RWPE1 (cell line): ENCODE measurements around the gene ADAMTS7.
"Not testable (repeated sequence)": the region's sequence is repeated elsewhere in the genome, so short reads cannot be mapped to it uniquely, and the experiment has no call there.

ENCODE experiments used
- CTCF ChIA-PET: fragments of 350-600 bp; sonication (Branson Sonifier 250); formaldehyde crosslinking; extraction: SDS; loops from one replicate; lab custom pipeline; 2021; lab: Yijun Ruan, JAX
- POLR2A ChIA-PET: fragments of 400-600 bp; formaldehyde crosslinking; extraction: SDS; loops from one replicate; lab custom pipeline; 2020; ENCODE audit warnings: antibody characterized with exemption; ENCODE audit not compliant: low non-redundant PET; lab: Yijun Ruan, JAX
- DNase-seq: peaks from one replicate; pipeline ENCODE4 v3.0.0; 2012; ENCODE audit warnings: low spot score
- H3K27ac ChIP-seq: fragments of 450-650 bp; 2 replicates; pipeline ENCODE4 v1.5.1; 2017
- TF ChIP-seq, protein P1 (sequence below): fragments of 450-650 bp; conservative IDR thresholded peaks from 2 replicates; pipeline ENCODE4 v1.5.1; 2017; ENCODE audit warnings: low read depth, mild to moderate bottlenecking

Gene ADAMTS7

DNA sequence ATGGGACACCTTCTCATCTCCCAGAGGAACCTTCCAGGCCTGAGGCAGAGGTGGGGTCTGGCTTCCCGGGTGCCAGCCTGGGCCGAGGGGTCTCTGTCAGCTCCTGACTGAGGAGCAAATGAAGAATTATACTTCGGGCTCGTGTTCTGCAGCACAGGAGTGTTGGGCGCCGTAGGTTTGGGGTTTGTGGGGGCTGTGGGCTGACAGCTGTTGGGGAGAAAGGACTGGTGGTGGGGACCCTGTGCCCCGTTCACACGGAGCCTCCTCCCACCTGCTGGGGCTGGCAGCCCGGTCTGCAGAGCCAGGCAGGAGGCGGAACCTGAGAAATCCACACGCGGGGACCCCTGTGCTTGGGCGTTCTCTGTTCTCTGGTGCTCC, 59.7 kb downstream of the ADAMTS7 start:
- TF ChIP-seq, protein P1, sequence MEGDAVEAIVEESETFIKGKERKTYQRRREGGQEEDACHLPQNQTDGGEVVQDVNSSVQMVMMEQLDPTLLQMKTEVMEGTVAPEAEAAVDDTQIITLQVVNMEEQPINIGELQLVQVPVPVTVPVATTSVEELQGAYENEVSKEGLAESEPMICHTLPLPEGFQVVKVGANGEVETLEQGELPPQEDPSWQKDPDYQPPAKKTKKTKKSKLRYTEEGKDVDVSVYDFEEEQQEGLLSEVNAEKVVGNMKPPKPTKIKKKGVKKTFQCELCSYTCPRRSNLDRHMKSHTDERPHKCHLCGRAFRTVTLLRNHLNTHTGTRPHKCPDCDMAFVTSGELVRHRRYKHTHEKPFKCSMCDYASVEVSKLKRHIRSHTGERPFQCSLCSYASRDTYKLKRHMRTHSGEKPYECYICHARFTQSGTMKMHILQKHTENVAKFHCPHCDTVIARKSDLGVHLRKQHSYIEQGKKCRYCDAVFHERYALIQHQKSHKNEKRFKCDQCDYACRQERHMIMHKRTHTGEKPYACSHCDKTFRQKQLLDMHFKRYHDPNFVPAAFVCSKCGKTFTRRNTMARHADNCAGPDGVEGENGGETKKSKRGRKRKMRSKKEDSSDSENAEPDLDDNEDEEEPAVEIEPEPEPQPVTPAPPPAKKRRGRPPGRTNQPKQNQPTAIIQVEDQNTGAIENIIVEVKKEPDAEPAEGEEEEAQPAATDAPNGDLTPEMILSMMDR: no peak
- DNase-seq: no peak
- ChIA-PET CTCF (interaction anchor here (0.6 to 2.0 kb wide), 13 partner anchors 14 to 451 kb away, joined by 3 to 9 read pairs (median 4); no protein-coding TSS in a partner anchor), POLR2A (no interaction called here)
- no peak overlapping the region for H3K27ac ChIP-seq

DNA sequence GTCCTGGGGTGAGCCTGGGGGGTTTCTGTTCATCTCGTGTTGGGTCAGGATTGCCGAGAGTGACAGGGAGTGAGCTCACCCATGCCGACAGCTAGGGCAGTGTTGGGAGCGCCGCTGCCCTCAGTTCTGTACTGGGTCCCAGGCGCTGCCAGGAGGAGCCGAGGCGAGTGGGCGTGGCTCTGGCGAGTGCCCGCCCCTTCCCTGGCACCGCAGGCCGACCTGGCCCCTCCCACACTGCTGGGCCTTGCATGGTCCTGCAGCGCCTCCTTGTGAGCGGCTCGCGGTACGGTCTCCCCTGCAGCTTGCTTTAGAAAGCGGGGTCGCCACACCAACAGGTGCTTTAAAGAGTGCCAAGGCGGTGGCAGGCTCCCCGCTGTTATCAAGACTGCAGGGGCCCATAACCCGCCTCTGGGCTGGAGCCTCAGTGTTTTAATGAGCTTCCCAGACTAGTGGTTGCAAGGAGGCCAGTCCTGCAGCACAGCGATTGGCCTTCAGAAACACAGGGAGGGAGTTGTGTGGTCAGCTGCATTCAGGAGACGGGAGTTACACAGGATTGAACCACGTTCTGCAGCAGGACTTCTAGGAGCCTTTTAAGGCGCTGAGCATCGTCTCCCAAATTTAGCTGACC, 60.2 kb downstream of the ADAMTS7 start:
- CTCF ChIA-PET: interaction anchor here (0.6 to 2.0 kb wide), 14 partner anchors 15 to 451 kb away, joined by 3 to 9 read pairs (median 4); no protein-coding TSS in a partner anchor
- POLR2A ChIA-PET: not testable (repeated sequence)
- DNase-seq: peak; percentile 88
- peak overlapping the region; percentile 22; the same call in 1 of the 2 replicates for H3K27ac ChIP-seq

DNA sequence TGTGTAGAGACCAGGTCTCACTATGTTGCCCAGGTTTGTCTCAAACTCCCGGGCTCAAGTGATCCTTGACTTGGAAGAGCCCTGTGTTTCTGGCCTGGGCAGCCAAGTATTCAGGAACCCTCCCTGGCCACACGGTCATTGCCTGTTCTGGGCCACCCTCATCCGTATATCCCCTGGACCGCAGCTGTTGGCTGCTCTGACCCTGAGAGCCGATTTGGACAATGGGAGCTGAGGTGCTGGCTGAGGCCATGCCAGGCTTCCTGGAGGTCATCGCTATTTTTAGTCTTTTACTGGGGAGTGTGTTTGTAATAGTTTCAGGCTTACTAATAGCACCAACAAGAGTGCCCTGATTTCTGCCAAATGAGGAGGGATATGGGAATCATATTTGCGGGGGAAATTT, 60.7 kb downstream of the ADAMTS7 start:
- ChIA-PET CTCF (interaction anchor here (0.6 to 2.0 kb wide), 5 partner anchors 48 to 444 kb away, joined by 4 to 9 read pairs (median 5); no protein-coding TSS in a partner anchor), POLR2A (no interaction called here)
- DNase-seq: no peak
- TF ChIP-seq, protein P1: no peak
- peak overlapping the region; percentile 22; the same call in 1 of the 2 replicates for H3K27ac ChIP-seq

DNA sequence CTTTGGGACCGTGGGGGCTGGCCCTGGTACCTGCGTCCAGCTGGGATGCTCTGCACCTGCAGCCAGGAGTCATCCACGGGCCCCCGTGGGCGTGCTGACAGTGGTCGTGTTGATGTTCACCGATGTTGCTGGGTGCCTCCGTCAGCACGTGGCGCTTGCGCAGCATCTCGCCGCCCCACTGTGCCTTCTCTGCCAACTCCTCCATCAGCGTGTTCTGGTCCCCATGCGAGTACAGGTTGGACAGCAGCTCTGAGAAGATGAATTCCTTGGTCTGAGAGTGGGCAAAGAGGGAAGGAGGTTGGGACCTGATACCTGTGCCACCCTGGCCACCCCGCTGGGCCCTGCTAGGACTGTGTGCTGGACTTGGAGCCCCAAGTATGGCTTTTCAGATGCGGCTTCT, 61.4 kb downstream of the ADAMTS7 start:
- no peak for DNase-seq
- TF ChIP-seq, protein P1: no peak
- ChIA-PET POLR2A (no interaction called here), CTCF (interaction anchor here (0.6 to 2.0 kb wide), 3 partner anchors 131 to 1395 kb away, joined by 3 to 9 read pairs (median 4); no protein-coding TSS in a partner anchor)
- no peak overlapping the region for H3K27ac ChIP-seq

DNA sequence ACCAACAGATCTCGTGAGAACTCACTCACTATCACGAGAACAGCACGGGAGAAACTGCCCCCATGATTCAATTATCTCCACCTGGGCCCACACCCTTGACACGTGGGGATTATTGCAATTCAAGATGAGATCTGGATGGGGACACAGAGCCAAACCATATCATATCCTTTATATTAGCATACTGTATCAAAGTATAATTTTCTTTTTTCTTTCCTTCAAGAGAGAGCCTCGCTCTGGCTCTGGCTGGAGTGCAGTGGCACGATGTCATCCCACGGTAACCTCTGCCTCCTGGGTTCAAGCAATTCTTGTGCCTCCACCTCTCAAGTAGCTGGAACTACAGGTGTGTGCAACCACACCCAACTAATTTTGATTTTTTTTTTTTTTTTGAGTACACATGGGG, 63.4 kb downstream of the ADAMTS7 start:
- H3K27ac ChIP-seq, DNase-seq, POLR2A ChIA-PET: not testable (repeated sequence)
- CTCF ChIA-PET: interaction anchor here (0.6 kb wide), 1 partner anchor 617 kb away, joined by 3 read pairs; no protein-coding TSS in a partner anchor

DNA sequence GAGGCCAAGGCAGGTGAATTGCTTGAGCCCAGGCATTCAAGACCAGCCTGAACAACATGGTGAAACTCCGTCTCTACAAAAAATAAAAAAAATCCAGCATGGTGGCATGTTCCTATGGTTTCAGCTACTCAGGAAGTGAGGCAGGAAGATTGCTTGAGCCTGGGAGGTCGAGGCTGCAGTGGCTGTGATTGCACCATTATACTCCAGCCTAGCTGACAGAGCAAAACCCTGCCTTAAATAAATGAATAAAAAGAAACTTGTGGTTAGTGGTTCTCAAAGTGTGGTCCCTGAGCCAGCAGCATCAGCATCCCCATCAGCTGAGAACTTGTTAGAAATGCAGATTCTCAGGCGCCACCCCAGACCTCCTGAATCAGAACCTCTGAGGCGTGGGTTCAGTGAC, 69.6 kb downstream of the ADAMTS7 start:
- CTCF ChIA-PET, H3K27ac ChIP-seq, DNase-seq, POLR2A ChIA-PET: not testable (repeated sequence)

DNA sequence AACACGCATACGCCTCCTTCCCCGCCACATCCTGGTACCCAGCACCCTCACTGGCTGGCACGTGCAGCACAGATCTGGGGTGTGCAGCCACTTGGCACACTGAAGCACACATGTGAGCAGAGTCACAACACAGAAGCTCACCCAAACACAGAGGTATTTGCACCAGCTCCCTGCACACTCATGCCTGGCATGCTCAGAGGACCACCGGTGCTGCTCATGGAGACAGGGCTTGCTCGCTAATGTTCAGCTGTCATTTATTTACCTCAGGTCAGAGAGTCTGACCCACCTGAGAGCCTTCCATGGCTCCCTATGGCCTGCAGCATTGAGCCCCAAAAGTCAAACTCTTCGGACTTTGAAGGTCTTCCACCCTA, 70.4 kb downstream of the ADAMTS7 start:
- POLR2A ChIA-PET: no interaction called here
- TF ChIP-seq, protein P1: no peak
- H3K27ac ChIP-seq: no peak overlapping the region
- CTCF ChIA-PET: interaction anchor here (0.6 to 1.4 kb wide), 4 partner anchors 114 to 1436 kb away, joined by 3 to 5 read pairs (median 4); no protein-coding TSS in a partner anchor
- no peak for DNase-seq
